LNCaP clone FGC (cell line): ENCODE data around the gene IGSF23.

Source experiments
- DNase-seq: peaks from one replicate; pipeline ENCODE4 v3.0.0-alpha.2; 2011; ENCODE audit warnings: low read depth
- H3K4me3 ChIP-seq: 2 replicates; pipeline ENCODE4 v1.5.1; 2011; ENCODE audit warnings: mild to moderate bottlenecking, low read depth, low read length, control low read depth
- TF ChIP-seq, protein P1 (sequence below): IDR thresholded peaks from 2 replicates; pipeline ENCODE4 v1.5.1; 2012; ENCODE audit warnings: mild to moderate bottlenecking; ENCODE audit not compliant: control insufficient read depth, insufficient read depth; ENCODE audit errors: extremely low read depth

The IGSF23 gene

GRCh38 chr19:44572581-44572900, 40.8 kb upstream of the IGSF23 start:
- H3K4me3 ChIP-seq: no peak overlapping the region
- DNase-seq: no peak
- TF ChIP-seq, protein P1, sequence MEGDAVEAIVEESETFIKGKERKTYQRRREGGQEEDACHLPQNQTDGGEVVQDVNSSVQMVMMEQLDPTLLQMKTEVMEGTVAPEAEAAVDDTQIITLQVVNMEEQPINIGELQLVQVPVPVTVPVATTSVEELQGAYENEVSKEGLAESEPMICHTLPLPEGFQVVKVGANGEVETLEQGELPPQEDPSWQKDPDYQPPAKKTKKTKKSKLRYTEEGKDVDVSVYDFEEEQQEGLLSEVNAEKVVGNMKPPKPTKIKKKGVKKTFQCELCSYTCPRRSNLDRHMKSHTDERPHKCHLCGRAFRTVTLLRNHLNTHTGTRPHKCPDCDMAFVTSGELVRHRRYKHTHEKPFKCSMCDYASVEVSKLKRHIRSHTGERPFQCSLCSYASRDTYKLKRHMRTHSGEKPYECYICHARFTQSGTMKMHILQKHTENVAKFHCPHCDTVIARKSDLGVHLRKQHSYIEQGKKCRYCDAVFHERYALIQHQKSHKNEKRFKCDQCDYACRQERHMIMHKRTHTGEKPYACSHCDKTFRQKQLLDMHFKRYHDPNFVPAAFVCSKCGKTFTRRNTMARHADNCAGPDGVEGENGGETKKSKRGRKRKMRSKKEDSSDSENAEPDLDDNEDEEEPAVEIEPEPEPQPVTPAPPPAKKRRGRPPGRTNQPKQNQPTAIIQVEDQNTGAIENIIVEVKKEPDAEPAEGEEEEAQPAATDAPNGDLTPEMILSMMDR: no peak

- TF ChIP-seq, protein P1: no peak
- no peak for DNase-seq
- H3K4me3 ChIP-seq: no peak overlapping the region
These were observed 40.2 kb upstream of the IGSF23 start for GRCh38 chr19:44573183-44573582.

DNA sequence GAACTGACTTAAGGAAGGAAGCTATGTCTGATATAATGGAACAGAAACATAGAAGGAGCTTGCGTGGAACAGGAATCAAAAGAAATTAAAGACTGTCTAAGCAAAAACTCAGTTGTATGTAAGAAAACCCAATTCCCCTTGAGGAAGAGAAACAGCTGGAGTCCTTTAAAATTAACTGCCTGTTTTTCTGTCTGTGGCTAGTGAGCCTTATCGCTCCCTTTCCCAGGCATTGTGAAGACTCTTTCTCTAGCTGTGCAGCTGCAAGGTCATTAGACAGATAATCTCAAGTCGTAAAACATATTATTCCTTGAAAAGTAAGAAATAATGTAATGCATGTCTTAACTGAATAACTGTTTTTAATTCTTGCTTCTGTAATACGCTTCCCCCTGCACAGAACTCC, 39.7 kb upstream of the IGSF23 start:
- no peak overlapping the region for H3K4me3 ChIP-seq
- no peak for DNase-seq
- TF ChIP-seq, protein P1: no peak

DNA sequence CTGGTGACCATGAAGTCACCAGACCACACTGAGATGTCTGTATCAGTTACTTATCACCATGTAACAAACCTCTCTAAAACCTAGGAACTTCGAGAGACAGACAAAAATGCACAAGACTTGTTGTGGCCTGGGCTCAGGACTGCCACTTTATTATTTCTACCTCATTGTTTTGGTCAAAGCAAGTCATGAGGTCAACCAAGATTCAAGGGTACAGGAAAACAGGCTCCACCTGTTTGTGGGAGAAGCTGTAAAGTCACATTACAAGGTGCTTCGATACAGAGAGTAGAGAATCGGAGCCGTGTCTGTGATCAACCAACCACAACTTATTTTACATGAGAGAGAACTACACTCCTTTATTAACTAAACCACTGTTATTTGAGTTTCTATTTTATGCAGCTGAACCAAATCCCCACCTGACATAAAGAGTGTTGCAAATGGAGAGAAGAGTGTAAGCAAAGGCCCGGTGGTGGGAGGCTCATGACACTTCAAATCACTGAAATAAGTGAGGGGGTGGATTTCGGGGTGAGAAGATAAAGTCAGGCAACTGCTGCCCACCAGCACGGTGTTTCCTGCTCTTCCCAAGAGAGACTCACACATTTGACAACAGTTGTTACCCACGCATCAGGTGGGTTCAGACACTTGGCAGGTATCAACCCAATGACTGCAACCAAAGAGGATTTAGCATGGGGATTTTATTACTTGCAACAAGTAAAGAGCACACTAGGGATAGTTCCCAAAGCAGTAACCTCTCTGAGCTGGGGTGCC, 39.0 kb upstream of the IGSF23 start:
- no peak for DNase-seq
- TF ChIP-seq, protein P1: no peak
- H3K4me3 ChIP-seq: no peak overlapping the region

DNA sequence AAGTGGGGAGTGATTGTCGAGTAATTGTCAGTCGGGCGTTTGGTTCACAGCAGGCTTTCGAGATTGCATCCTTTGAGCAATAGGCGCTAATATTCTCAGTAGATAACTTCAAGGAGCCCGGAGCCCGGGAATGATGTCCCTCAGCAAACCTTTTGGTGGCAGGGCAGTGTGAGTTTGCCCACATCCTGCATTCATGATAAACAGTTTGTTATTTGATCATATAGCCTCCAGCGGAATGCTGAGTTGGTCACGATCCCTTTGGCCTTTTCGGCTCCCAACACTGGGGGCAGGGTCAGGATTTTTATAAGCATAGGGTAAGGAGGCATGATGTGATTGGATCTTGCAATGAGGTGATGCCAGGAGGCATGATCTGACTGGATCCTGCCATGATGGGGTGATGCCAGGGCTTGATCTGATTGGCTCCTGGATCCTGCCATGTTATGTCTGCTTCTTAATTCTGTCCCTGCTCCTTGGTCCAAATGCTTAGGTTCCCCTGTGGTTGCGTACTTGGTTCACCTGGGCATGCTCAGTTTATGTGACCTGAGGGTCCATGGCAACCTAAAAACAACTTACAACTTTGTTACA, 38.2 kb upstream of the IGSF23 start:
- TF ChIP-seq, protein P1: no peak
- no peak for DNase-seq
- H3K4me3 ChIP-seq: no peak overlapping the region

GRCh38 chr19:44576843-44577565, 36.4 kb upstream of the IGSF23 start:
- no peak overlapping the region for H3K4me3 ChIP-seq
- TF ChIP-seq, protein P1: peak; percentile 45
- no peak for DNase-seq
